K562 (cell line): Measurements from ENCODE around the gene SACS. TPM values are rescaled to one million over a fixed set of nuclear protein-coding genes. Genes with fewer than 3 reads are reported as not detected.

ENCODE experiments used
- ATAC-seq: fragments of 200-7000 bp; cut with Tn5 transposase; 3 replicates; pipeline ENCODE4 v1.9.1; 2020; ENCODE audit warnings: moderate library complexity
- BruUV-seq: library from RNA; stranded (reverse); fragments of 400-500 nt; replicated peaks from 2 replicates; lab custom pipeline; 2021; lab: Mats Ljungman, UMichigan
- CTCF ChIA-PET: fragments of 300-600 bp; formaldehyde crosslinking; extraction: SDS; loops from one replicate; lab custom pipeline; 2021; ENCODE audit warnings: low intra/inter-chr PET ratio; lab: Yijun Ruan, JAX
- POLR2A ChIA-PET: fragments of 300-600, 350-650 bp; sonication (Branson Sonifier 250); formaldehyde crosslinking; extraction: SDS; loops from one replicate; lab custom pipeline; 2021; ENCODE audit warnings: antibody characterized with exemption, inconsistent platforms; lab: Yijun Ruan, JAX
- DNase-seq, 4 experiments: peaks; one replicate each; pipeline versions ENCODE4 v3.0.0 to v3.0.0-alpha.2; 2011 to 2018; ENCODE audit warnings: low spot score in 3 of 4, mixed read lengths in 3 of 4; ENCODE audit errors: extremely low read depth in 1 of 4
- FAIRE-seq: peaks from 2 replicates; lab custom pipeline; 2011; peaks lifted over from hg19 to GRCh38; lab: Jason Lieb, UNC
- H2AFZ ChIP-seq: 2 replicates; pipeline ENCODE4 v1.6.0; 2011; ENCODE audit warnings: low read depth, low read length, control low read depth, inconsistent platforms
- H3K27ac ChIP-seq: fragments of 200-600 bp; 3 replicates; pipeline ENCODE4 v1.8.0; 2011; ENCODE audit warnings: low read depth, mild to moderate bottlenecking, control low read depth, inconsistent platforms, low read length, moderate library complexity, mixed read lengths; ENCODE audit errors: extremely low read depth
- H3K27me3 ChIP-seq, 2 experiments: fragments of 300-600 bp in 1 of 2; 2 replicates in 1 of 2; 3 replicates in 1 of 2; pipeline versions ENCODE4 v1.6.0 to v1.8.0; 2011; ENCODE audit warnings: inconsistent platforms in 2 of 2, low read length in 2 of 2, mild to moderate bottlenecking in 1 of 2, mixed read lengths in 1 of 2, moderate library complexity in 1 of 2; ENCODE audit not compliant: control insufficient read depth in 2 of 2, insufficient read depth in 2 of 2
- H3K36me3 ChIP-seq: fragments of 300-600 bp; 3 replicates; pipeline ENCODE4 v1.8.0; 2011; ENCODE audit warnings: mild to moderate bottlenecking, low read length, inconsistent platforms; ENCODE audit not compliant: control insufficient read depth, insufficient read depth
- H3K4me1 ChIP-seq, 2 experiments: fragments of 200-600 bp in 1 of 2; replicated peaks in 1 of 2; 2 replicates in 1 of 2; 3 replicates in 1 of 2; pipeline versions ENCODE4 v1.5.1 to v1.8.0; 2011; ENCODE audit warnings: inconsistent platforms in 2 of 2, low read length in 2 of 2, mild to moderate bottlenecking in 1 of 2, mixed read lengths in 1 of 2, moderate library complexity in 1 of 2; ENCODE audit not compliant: control insufficient read depth in 2 of 2, insufficient read depth in 2 of 2
- H3K4me2 ChIP-seq: 2 replicates; pipeline ENCODE4 v1.6.1; 2011; ENCODE audit warnings: low read length, control low read depth, inconsistent platforms, mixed read lengths; ENCODE audit not compliant: insufficient read depth
- H3K4me3 ChIP-seq: fragments of 200-600 bp; sonication (generic), shearing (Covaris generic); 2 replicates; pipeline ENCODE4 v1.5.1; 2016; ENCODE audit warnings: control low read depth, inconsistent platforms
- H3K79me2 ChIP-seq: fragments of 200-600 bp; 3 replicates; pipeline ENCODE4 v1.8.0; 2011; ENCODE audit warnings: low read length, inconsistent platforms; ENCODE audit not compliant: control insufficient read depth, insufficient read depth
- H3K9ac ChIP-seq, 2 experiments: 2 replicates each; pipeline versions ENCODE4 v1.6.0 to v1.6.1; 2011; ENCODE audit warnings: low read depth in 2 of 2, low read length in 2 of 2, control low read depth in 1 of 2, inconsistent platforms in 1 of 2, mild to moderate bottlenecking in 1 of 2, mixed read lengths in 1 of 2; ENCODE audit not compliant: insufficient read depth in 1 of 2
- H3K9me1 ChIP-seq: one replicate; pipeline ENCODE4 v1.6.0; 2011; ENCODE audit warnings: inconsistent platforms, mild to moderate bottlenecking, low read length, moderate library complexity; ENCODE audit not compliant: control insufficient read depth, insufficient read depth
- H3K9me3 ChIP-seq: replicated peaks from 2 replicates; pipeline ENCODE4 v1.5.1; 2011; ENCODE audit warnings: low read depth, low read length, inconsistent platforms; ENCODE audit not compliant: control insufficient read depth, insufficient read depth
- H4K20me1 ChIP-seq: replicated peaks from 2 replicates; pipeline ENCODE4 v1.6.1; 2011; ENCODE audit warnings: low read length, inconsistent platforms, mixed read lengths; ENCODE audit not compliant: control insufficient read depth, insufficient read depth
- FOXJ3 ChIP-seq: sonication (generic); formaldehyde crosslinking; IDR thresholded peaks from 2 replicates; pipeline ENCODE4 v1.4.0; 2020; ENCODE audit warnings: mild to moderate bottlenecking, missing genetic modification reagents
- NR2F6 ChIP-seq: fragments of 450-650 bp; formaldehyde crosslinking; IDR thresholded peaks from 2 replicates; pipeline ENCODE4 v1.4.0; 2020; ENCODE audit warnings: mild to moderate bottlenecking
- SRSF7 ChIP-seq: fragments of 200-400 bp; formaldehyde crosslinking; optimal IDR thresholded peaks from 2 replicates; pipeline ENCODE3; 2017; ENCODE audit warnings: mild to moderate bottlenecking, low read depth, low read length
- STAT5A ChIP-seq: IDR thresholded peaks from 2 replicates; pipeline ENCODE4 v1.6.1; 2012; ENCODE audit warnings: low read length, inconsistent platforms, borderline replicate concordance
- ZBTB5 ChIP-seq: fragments of 450-650 bp; IDR thresholded peaks from 2 replicates; pipeline ENCODE4 v1.6.1; 2017; ENCODE audit warnings: antibody characterized with exemption
- ZNF133 ChIP-seq: fragments of 250-450 bp; sonication (Bioruptor Pico); IDR thresholded peaks from 2 replicates; pipeline ENCODE4 v1.4.0; 2020; ENCODE audit warnings: mild to moderate bottlenecking
- WGBS: fragments of 100-300 bp; shearing (Covaris generic); methylation state at CpG from one replicate; pipeline ENCODE4 v1.1.6; 2016; ENCODE audit warnings: low coverage, mixed read lengths; ENCODE audit not compliant: insufficient coverage; ENCODE audit errors: missing lambda C conversion rate; 5-methylcytosine and 5-hydroxymethylcytosine counted together
- in situ Hi-C: fragments of 300-500 bp; cut with MboI; formaldehyde crosslinking; loops from 4 replicates; pipeline ENCODE4 v1.15.0; 2018; ENCODE audit warnings: inconsistent platforms, mixed read lengths
- intact Hi-C: fragments of 100-400 bp; cut with micrococcal nuclease; formaldehyde crosslinking; loops from 2 replicates; pipeline ENCODE4 v1.14.2; 2022
- polyA plus RNA-seq, 8 experiments: library from polyadenylated mRNA; depleted of rRNA in 4 of 8; stranded (reverse) in 5 of 8; unstranded in 3 of 8; fragments of >200 nt; fragmentation: Nextera tagmentation in 2 of 8; fragmentation: Illumina TruSeq in 1 of 8; extraction: Ambion mirVana in 2 of 8; extraction: Trizol in 1 of 8; gene quantifications; 2 replicates each; pipeline versions ENCODE4 v1.2.1 to v1.2.3, GENCODE V29; 2011 to 2014; ENCODE audit warnings: inconsistent platforms in 1 of 8, missing spikeins in 1 of 8
- total RNA-seq, 7 experiments: library from RNA; depleted of rRNA in 6 of 7; stranded (reverse); fragments of >200 nt in 6 of 7; fragmentation: Illumina TruSeq in 2 of 7; extraction: Trizol in 2 of 7; gene quantifications; 2 replicates each; pipeline versions ENCODE4 v1.2.1 to v1.2.3, GENCODE V29; 2011 to 2021; ENCODE audit warnings: low replicate concordance in 1 of 7
- TF ChIP-seq, protein P1 (sequence below): fragments of 250-450 bp; sonication (Bioruptor Pico); IDR thresholded peaks from 2 replicates; pipeline ENCODE4 v1.4.0; 2020; ENCODE audit warnings: mild to moderate bottlenecking, moderate library complexity

Gene SACS
- total and polyA plus RNA-seq, 9 of the 15 experiments (the other 6 are each of a cell fraction or from before 2014, with no cell fraction given) = 4.7 to 28.2 (median 18.9) TPM

- H3K4me2 ChIP-seq = no peak overlapping the region
- in situ Hi-C loops (no loop called here), intact Hi-C loops (no loop called here)
- no peaks in the 10 kb centered on the region for H3K9me1 ChIP-seq
- H3K79me2 ChIP-seq = no peaks in the 10 kb centered on the region
- H3K27ac ChIP-seq = no peak overlapping the region
- no peak overlapping the region for H2AFZ ChIP-seq
- no peaks in the 10 kb centered on the region for H3K9me3 ChIP-seq
- DNase-seq = no peak
- H3K27me3 ChIP-seq = peaks cover 0 to 4% of the 10 kb centered on the region in 2 experiments; a peak in 1 of 5 replicates
- BruUV-seq = no TSS peak
- no peak for ATAC-seq
- CTCF ChIA-PET = no interaction called here
- POLR2A ChIA-PET = no interaction called here
- WGBS = 2% methylated on average over 4 of the region's 4 CpGs
- H3K4me1 ChIP-seq = no peaks in the 10 kb centered on the region
- no peaks in the 10 kb centered on the region for H4K20me1 ChIP-seq
- H3K4me3 ChIP-seq = no peak overlapping the region
- no peaks in the 10 kb centered on the region for H3K36me3 ChIP-seq
- H3K9ac ChIP-seq = no peak overlapping the region
- no peak for FAIRE-seq
- TF ChIP-seq ZNF133 (CRISPR knock-in tag) (no peak), STAT5A (no peak), FOXJ3 (CRISPR knock-in tag) (no peak), NR2F6 (no peak), ZBTB5 (no peak), SRSF7 (no peak)
- TF ChIP-seq, protein P1, sequence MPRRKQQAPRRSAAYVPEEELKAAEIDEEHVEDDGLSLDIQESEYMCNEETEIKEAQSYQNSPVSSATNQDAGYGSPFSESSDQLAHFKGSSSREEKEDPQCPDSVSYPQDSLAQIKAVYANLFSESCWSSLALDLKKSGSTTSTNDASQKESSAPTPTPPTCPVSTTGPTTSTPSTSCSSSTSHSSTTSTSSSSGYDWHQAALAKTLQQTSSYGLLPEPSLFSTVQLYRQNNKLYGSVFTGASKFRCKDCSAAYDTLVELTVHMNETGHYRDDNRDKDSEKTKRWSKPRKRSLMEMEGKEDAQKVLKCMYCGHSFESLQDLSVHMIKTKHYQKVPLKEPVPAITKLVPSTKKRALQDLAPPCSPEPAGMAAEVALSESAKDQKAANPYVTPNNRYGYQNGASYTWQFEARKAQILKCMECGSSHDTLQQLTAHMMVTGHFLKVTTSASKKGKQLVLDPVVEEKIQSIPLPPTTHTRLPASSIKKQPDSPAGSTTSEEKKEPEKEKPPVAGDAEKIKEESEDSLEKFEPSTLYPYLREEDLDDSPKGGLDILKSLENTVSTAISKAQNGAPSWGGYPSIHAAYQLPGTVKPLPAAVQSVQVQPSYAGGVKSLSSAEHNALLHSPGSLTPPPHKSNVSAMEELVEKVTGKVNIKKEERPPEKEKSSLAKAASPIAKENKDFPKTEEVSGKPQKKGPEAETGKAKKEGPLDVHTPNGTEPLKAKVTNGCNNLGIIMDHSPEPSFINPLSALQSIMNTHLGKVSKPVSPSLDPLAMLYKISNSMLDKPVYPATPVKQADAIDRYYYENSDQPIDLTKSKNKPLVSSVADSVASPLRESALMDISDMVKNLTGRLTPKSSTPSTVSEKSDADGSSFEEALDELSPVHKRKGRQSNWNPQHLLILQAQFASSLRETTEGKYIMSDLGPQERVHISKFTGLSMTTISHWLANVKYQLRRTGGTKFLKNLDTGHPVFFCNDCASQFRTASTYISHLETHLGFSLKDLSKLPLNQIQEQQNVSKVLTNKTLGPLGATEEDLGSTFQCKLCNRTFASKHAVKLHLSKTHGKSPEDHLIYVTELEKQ (CRISPR knock-in tag) = no peak
These were observed 22.3 kb downstream of the SACS start for GRCh38 chr13:23411220-23411619.
